ENCODE data around the gene CST9L.

DNA sequence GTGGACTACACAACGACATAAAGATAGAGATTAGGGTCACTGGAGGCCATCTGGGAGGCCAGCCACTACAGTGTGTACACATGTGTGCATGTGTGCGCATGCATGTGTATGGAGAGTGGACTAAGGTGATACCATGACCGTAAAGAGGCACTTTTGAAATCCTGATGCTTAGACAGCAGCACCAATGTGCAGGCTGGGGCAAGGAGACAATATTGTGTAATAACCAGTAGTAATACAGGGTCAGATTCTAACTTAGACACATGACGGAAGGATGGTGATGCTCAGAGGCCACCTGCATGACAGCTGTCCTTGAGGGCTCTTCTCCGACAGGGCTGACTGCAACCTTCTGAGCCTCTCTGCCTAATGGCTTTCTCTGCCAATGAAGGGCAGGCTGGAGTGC is 25.5 kb downstream of the CST9L start:
- TF ChIP-seq POLR2AphosphoS5 (IDR thresholded peaks at IDR 0.05; ENCODE audit: low read depth, low read length) (no peak), POLR2A (IDR thresholded peaks at IDR 0.05; ENCODE audit: borderline replicate concordance, extremely low read depth, insufficient read depth, insufficient read length) (no peak), CEBPB (IDR thresholded peaks at IDR 0.05; ENCODE audit: low read depth) (no peak), EZH2 (IDR thresholded peaks at IDR 0.05) (no peak)
- TF ChIP-seq, protein P1, sequence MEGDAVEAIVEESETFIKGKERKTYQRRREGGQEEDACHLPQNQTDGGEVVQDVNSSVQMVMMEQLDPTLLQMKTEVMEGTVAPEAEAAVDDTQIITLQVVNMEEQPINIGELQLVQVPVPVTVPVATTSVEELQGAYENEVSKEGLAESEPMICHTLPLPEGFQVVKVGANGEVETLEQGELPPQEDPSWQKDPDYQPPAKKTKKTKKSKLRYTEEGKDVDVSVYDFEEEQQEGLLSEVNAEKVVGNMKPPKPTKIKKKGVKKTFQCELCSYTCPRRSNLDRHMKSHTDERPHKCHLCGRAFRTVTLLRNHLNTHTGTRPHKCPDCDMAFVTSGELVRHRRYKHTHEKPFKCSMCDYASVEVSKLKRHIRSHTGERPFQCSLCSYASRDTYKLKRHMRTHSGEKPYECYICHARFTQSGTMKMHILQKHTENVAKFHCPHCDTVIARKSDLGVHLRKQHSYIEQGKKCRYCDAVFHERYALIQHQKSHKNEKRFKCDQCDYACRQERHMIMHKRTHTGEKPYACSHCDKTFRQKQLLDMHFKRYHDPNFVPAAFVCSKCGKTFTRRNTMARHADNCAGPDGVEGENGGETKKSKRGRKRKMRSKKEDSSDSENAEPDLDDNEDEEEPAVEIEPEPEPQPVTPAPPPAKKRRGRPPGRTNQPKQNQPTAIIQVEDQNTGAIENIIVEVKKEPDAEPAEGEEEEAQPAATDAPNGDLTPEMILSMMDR (IDR thresholded peaks at IDR 0.05 in 2 of 3, conservative IDR thresholded peaks at IDR 0.05 in 1 of 3; ENCODE audit: borderline replicate concordance in 1 of 3, insufficient read depth in 1 of 3, low read depth in 2 of 3, low read length in 2 of 3): no peak
